ENCODE measurements around the gene NTMT1.

Gene NTMT1

GRCh38 chr9:129682381-129682780, 56.4 kb downstream of the NTMT1 start:
- DNase-seq, result no peak

- no peak for DNase-seq
Measured at GRCh38 chr9:129685220-129685932, 59.4 kb downstream of the NTMT1 start.

All from NCI-H1694 treated with DMSO at 0.1 percent for 48 hours (cell line).